DMS79 treated with DMSO at 0.1 percent for 48 hours (cell line): Measurements from ENCODE around the gene SPAG8.

Source experiments
- DNase-seq: peaks from one replicate; lab custom pipeline; 2025; lab: John Stamatoyannopoulos, UW

SPAG8 gene

GRCh38 chr9:35839926-35840325 is 27.9 kb upstream of the SPAG8 start:
- DNase-seq = no peak

DNA sequence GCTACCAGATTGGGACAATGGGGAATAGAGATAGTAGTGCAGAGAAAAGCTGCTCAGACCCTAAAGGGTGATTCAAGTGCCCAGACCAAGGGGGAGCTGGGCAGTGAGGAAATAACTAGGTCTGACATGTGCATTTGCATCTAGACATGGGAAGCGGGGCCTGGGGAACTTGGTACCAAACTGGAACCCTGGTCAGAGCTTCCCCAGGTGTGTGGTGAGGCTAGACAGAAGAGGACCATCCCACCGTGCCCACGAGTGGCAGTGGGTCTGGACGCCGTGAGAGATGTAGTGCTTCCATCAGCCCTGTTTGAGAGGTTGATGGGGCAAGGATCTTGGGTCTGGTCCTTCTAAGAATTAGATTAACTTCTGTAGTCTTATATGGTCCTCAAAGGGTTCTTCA is 24.5 kb upstream of the SPAG8 start:
- DNase-seq = no peak

- DNase-seq = no peak
Observed at GRCh38 chr9:35835766-35836165, 23.7 kb upstream of the SPAG8 start.

- no peak for DNase-seq
Observed at GRCh38 chr9:35835216-35835632, 23.2 kb upstream of the SPAG8 start.

GRCh38 chr9:35834260-35835215 is 22.5 kb upstream of the SPAG8 start:
- no peak for DNase-seq

GRCh38 chr9:35832814-35833213 is 20.8 kb upstream of the SPAG8 start:
- DNase-seq = no peak

DNA sequence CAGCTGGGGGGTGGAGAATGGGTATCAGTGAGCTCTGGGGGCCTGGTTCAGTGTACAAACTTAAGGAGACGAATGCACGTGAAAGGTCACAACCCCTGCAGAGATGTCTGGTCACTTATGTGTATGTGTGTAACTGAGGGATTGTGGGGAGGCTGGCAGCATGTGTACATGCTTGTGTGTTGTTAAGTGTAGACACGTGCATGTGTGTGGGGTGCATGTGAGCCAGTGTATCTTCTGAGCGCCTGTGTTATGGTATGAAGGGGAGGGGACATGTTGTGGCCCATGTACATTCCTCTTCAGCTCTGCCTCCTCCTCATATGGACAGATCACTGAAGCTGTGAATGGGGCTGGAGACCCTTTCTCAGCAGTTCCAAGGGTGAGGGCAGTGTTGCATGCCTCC is 19.0 kb upstream of the SPAG8 start:
- DNase-seq = no peak

DNA sequence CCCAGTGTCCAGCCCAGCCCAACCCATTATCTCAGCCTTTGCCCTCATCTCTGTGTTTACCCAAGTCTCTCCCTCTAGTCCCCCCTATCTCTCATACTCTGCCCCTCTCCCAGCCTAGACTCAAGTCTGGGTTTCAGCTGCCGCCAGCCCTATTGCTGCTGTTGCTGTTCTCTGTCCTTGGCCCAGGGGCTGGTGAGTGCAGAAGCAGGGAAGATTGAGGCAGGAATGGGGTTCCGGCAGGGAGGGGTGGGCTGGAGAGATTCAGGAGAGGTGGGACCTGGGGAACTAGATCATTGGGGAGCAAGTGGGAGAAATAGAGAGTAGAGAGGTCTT is 17.7 kb upstream of the SPAG8 start:
- DNase-seq = no peak

DNA sequence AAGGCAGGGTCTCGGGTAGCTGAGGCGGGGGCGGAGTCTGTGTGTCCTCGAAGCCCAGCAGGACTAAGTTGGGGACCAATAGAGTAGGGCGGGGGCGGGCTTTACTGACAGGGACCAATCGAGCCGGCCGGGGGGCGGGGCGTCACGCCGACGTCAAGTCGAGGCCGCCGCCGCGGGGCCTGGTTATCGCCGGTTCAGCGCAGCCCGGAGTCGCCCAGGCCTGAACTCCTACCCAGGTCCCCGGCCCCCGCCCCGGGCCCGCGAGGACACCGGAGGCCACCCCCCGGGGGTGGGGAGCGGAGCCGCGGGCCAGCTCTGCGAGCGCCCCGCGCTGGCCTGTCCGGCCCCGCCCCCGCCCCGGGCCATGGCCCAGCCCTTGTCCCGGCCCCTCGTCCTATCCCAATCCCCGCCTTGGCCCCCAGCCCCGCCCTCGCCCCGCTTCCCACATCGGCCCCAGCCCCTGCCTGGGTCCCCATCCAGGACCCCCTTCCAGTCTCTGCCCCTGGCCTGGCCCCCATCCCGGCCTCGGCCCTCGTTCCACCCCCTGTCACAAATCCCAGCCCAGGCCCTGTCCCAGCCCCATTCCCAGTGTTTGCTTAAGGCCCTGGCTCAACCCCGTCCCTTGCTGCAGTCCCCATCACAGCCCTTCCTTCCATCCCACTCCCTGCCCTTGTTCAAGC is 17.2 kb upstream of the SPAG8 start, which contains the start of gene TMEM8B:
Gene TMEM8B, plus strand, starts transcription at position 145 of the 680 bp plus-strand sequence. Its CDS starts 220 bp downstream, at position 365.
- peak; percentile 77 for DNase-seq

- peak; percentile 45 for DNase-seq
Observed at GRCh38 chr9:35828716-35829083, 16.6 kb upstream of the SPAG8 start, which contains the start of gene FAM221B. TSS of gene FAM221B (minus strand) at chr9:35828732. CDS start at chr9:35826161, 2,571 bp downstream.

DNA sequence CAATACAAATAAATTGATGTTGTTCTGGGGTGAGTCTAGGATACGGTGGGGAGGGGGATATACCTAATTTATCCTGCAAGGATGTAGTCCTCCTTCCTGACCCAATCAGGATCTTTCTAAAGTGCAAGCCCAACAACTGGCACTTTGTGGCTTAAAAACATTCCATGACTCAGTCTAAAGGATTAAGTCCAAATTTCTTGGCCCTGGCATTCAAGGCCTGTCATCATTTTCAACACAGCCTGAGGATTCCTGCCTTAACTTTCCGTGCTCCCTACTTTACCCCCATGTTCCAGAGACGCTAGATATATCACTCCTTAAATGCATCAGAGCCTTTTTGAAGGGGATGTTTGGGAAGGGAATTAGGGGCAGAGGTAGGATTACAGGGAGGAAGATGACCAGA is 15.4 kb upstream of the SPAG8 start:
- DNase-seq = no peak

DNA sequence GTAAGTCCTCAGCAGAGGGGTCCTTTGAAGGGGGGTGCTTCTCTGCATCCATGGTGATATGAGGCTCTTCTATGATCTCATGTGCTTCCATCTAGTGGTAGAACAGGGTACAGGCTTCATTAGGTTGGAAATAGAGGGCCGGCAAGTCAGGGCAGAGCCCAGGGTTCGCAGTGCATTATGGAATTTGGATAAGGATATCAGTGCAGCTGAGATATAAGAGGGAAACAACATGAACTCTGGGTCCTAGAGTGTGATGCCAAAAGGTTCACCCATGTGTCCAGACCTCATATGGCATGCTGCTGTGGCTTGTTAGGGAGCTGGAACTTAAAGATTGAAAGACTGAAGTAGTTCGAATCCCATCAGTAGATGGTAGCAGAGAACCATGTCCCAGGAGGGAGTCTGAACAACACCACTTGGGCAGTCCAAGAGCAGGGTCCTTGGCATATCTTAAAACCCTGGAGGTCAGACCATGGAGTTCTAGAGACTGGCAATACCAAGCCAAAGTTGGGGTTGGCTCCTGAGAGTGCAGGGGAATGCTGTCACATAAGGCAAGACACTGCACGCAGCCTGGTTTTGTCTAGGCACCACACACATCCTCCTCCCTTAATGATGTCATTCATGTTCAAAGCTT is 14.1 kb upstream of the SPAG8 start:
- peak; percentile 36 for DNase-seq

- DNase-seq = no peak
Observed at GRCh38 chr9:35822926-35823325, 10.9 kb upstream of the SPAG8 start.

GRCh38 chr9:35820076-35820475 is 8.0 kb upstream of the SPAG8 start:
- no peak for DNase-seq

GRCh38 chr9:35818341-35818740 is 6.3 kb upstream of the SPAG8 start:
- no peak for DNase-seq

DNA sequence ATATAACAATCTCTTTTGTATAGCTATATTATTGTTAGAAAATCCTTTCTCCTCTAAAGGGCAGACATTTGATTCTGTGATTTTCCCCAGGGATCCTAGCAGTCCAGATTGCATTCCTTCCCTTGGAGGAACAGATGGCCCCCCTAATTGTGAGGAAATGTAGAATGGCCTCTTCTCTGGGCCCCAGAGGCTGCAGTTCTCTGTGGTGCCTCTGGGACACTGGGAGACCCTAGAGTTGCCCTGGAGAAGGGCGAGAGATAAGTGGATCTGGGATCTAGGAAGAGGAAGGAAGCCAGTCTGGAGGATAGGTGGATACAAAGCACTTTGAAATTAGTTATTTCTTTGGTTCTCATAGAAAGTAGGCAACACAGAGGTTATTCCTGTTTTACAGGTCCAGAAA is 4.6 kb upstream of the SPAG8 start:
- DNase-seq = no peak

DNA sequence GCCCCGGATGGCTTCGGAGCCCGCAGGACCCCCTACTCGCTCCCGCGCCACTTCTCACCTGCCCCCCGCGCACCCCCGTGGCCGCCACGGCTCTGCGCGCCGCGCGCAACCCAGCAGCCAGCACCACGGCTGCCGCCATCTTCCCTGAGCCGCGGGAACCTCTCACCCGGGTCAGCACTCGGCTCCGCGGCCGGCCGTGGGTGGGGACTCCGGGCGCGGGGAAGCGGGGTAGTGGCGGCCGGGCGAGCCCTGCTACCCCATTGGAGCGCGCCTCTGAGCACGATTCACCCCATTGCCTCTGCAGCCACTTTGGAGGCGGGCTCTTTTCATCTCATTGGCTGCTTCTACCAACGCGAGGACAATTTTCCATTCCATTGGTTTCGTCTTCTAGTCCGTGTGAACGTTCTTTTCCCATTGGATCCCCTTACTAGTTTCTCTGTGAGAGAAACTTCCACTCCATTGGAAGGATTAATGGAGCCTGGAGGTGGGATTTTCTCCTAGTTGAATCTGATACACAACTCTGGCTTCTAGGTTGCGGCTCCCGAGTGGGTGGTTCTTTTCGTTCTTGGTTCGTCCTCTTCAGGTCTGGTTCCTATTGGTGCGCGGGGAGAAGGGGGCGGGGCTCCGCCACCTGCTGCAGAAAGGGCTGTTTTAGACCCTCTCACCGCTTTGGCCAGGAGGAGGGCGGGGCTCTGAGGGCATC is 2.9 kb upstream of the SPAG8 start, which contains the start of gene HINT2:
Gene HINT2, minus strand, starts transcription at position 202 of the 703 bp plus-strand sequence. Its CDS starts 63 bp downstream, at position 139.
- DNase-seq = peak; percentile 100

GRCh38 chr9:35814106-35814840 is 2.2 kb upstream of the SPAG8 start:
- peak; percentile 43 for DNase-seq

GRCh38 chr9:35813434-35814105 is 1.5 kb upstream of the SPAG8 start:
- DNase-seq = no peak

- no peak for DNase-seq
Observed at GRCh38 chr9:35811381-35812024, 559 bp downstream of the SPAG8 start.
